Activated CD8-positive, alpha-beta memory T cell treated with anti-CD3 and anti-CD28 coated beads, Interleukin-2, amount 50 U/mL, for 4 hours (primary cell): Measurements from ENCODE around the gene NIPAL1.
A peak's percentile ranks its signal among the peaks of the same experiment; 100 is the strongest.

Source experiments
- DNase-seq: peaks from one replicate; pipeline ENCODE4 v3.0.0-alpha.2; 2020

Gene NIPAL1

GRCh38 chr4:48028696-48029095 lies 12.1 kb downstream of the NIPAL1 start:
- no peak for DNase-seq

- DNase-seq: no peak
Measured at GRCh38 chr4:48030470-48030869, 13.9 kb downstream of the NIPAL1 start.

DNA sequence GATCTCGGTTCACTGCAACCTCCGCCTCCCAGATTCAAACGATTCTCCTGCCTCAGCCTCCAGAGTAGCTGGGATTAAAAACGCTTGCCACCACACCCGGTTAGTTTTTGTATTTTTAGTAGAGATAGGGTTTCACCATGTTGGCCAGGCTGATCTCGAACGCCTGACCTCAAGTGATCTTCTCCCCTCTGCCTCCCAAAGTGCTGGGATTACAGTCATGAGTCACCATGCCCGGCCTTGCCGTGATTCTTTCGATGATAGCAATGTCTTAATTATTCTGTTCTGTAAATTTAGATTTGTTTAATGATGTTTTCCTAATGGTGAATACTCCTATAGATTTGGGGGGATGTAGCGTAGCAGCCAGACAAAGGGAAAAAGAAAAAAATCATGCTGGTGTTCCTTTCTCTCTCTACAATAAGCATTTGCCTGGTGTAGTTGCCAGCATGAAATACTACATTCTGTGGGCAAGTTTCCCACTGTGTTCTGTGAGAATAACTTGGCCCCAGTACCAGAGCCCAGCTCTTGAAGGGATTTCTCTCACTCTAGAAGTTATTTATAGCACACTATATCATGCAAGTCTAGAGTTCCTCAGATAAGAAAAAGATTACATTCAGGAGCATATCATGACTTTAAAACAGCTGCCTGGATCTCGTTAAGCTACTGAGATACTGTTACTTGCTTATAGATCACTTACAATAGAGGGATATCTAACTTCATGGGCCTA lies 15.4 kb downstream of the NIPAL1 start:
- no peak for DNase-seq

DNA sequence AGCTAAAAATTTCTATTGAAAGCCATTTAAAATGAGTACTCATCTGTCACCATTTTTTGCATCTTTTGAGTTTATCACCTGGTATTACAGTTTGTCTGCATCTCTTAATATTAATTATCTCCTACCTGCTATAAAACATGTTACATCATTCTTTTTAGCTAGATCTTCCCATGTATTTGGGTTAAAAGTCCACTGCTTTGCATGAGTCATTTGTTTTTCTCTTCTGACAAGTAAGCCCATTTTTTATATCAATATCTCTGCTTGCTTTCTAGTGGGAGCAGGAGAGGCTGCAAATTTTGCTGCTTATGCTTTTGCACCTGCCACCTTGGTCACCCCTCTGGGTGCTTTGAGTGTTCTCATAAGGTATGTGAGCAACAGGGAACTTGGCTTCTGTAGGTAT lies 16.1 kb downstream of the NIPAL1 start:
- no peak for DNase-seq

GRCh38 chr4:48033412-48033811 lies 16.8 kb downstream of the NIPAL1 start:
- no peak for DNase-seq

- DNase-seq: peak; percentile 71
Measured at GRCh38 chr4:48033825-48034413, 17.3 kb downstream of the NIPAL1 start.

GRCh38 chr4:48035952-48036351 lies 19.4 kb downstream of the NIPAL1 start:
- DNase-seq: no peak

DNA sequence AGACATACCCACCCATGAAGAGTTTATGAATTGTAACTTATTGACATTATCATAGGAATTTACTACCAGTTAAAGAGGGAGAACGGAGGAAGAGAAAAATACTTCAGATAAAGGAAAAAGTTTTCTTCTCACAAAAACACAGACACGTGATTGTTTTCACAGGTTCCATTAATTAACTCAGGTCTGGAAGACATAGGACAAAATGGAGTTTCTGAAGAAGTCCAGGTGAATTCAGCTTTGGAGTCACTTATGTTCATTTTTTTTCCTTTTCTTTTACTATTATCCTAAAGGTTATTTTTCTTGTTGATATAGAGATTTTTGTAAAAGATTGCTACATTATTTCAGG lies 20.5 kb downstream of the NIPAL1 start:
- no peak for DNase-seq

DNA sequence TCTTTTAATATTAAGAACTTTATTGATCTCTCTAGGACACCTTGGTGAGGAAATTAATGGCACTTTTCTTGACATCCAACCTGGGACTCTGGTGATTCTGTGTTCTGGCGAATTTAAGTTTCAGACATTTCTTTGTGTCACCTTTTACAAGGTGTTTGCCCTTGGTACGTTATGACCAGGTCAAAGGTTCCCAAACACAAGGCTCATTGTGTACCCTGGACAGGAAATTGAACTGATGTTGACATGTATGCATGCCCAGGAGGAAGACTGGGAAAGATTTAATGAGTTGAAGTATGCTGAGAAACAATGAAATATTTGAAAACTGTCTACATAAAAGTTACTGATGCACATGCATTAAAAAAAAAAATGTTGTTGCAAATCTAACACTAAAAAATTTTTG lies 22.1 kb downstream of the NIPAL1 start:
- DNase-seq: no peak

GRCh38 chr4:48039561-48039960 lies 23.0 kb downstream of the NIPAL1 start:
- no peak for DNase-seq

- DNase-seq: no peak
Measured at GRCh38 chr4:48041535-48042137, 25.1 kb downstream of the NIPAL1 start.

DNA sequence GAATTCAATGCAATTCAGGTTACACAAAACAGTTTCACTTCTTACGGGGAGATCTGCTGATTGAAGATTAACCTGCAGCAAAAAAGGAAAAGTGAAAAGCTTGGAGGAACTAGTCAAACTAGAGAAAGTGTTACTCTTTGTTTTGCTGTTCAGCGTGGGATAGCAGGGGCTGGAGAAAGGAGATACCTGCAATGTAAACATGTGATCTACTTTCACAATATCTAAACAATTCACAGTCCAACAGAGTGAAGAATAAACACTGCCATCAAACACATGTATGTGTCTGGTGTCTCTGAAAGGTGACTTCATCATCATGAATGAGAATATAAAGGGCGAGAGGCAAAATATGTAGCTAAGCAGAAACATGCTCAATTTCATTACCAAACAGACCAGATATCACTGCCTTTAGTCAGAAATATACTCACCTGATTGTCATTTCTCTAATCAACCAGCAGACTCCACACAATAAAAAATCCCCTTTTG lies 26.4 kb downstream of the NIPAL1 start:
- no peak for DNase-seq

DNA sequence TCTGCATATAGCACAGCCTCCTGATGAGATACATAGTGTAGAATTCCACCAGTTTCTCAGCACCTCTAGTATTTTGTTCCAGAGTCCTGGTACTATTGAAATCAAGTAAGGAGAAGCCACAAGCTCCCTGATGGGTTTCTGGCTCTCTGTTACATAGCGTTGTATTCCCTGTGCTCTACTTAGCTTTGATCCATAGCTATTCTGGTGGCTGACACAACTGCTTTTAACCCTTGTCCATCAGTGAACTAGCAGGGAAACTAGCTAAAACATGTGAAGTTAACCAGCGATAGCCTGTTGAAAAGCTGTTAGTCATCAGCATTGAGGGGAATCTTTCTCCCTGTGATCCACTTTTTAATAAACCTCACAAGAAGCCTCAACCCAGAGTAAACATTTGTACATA lies 26.9 kb downstream of the NIPAL1 start:
- no peak for DNase-seq

GRCh38 chr4:48044298-48044697 lies 27.7 kb downstream of the NIPAL1 start:
- no peak for DNase-seq

DNA sequence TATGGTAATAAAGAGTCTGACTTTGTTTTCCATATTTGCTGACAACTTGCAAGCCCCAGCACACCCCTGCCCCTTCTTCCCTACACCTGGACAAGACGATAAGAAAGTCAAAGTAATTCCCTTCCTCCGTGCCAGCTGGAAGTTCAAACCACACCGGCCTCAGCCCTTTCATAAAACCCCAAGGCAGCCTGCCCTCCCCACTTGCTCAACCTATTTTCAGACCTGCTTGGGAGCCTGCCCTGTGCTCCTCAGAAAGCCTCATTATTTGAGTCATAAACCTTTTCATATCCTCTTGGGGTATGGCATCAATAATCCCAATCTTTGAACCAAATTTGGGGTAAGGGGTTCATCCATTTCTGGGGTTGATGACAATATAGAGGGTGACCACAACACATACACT lies 29.5 kb downstream of the NIPAL1 start:
- no peak for DNase-seq

GRCh38 chr4:48047421-48047844 lies 30.9 kb downstream of the NIPAL1 start:
- DNase-seq: peak; percentile 78

DNA sequence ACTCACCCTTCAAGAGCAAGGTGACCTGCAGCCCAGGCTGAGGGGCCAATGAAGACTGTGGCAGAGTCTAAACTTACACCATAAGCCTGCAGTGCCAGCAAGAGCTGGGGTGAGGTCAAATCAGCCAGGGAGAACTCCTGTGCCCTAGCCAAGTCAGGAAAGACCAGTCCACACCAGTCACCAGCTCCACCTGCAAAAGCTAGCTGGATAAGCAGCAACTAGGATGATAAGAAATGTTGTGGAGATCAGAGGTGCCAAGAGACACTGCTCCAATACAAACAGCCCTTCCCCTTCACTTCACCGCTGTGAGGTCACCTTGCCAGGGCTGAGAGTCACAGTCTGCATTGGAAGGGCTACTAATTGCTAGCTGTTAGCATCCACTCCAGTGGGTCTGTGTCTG lies 31.3 kb downstream of the NIPAL1 start:
- no peak for DNase-seq

DNA sequence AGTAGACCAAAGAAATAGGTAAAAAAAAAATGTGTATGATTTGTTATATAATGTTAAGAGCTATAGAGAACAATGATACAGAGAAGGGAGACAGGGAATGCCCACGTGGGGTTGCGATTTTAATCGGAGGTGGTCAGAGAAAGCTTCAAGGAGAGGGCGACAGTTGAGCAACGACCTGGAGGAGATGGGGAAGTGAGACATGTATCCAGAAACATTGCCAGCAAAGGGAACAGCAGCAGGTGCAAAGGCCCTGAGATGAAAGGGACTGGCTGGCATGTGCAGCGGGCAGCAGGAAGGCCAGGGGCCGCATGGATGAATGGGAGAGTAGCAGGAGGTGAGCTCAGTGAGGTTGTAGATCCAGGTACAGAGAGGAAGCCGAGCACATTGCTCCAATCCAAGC lies 32.9 kb downstream of the NIPAL1 start:
- DNase-seq: no peak

DNA sequence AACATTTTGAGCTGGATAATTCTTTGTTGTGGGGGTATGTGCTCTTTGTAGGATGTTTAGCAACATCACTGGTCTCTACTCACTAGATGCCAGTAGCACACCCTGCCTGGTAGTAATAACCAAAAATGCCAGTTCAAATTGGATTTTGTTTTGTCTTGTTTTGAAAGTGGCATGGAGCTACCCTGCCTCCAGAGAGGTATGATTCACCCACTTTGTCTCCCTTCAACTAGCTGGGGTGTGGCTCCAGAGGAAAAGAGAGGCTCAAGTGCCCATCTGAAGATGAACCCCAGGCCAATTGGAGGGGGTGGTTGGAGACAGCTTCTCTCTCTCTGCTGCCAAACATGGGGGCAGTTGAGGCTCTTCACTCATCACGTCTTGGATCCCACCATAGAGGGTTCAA lies 34.5 kb downstream of the NIPAL1 start:
- DNase-seq: no peak

- no peak for DNase-seq
Measured at GRCh38 chr4:48058617-48059530, 42.3 kb downstream of the NIPAL1 start.

GRCh38 chr4:48064349-48064748 lies 47.8 kb downstream of the NIPAL1 start:
- DNase-seq: no peak

DNA sequence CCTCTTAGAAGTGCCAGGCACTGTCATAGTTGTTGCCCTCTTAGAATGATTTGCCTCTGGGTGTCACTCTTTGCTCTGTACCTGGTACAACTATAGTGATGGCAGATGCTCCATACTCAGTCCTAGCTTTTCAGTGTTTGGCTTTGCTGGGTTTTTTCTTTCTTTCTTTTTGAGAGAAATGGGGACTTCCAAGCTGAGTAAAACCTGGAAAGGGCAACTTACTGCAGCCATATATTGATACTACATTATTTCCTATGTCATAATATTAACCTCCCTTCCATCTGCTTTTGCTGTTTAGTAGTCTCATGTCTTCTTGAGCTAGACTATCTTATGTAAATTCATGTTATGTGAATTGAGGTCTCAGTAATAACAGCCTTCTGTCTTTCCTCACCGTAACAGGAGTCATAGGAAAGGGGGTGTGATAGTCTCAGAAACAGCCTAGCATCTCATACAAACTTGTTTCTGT lies 49.0 kb downstream of the NIPAL1 start:
- DNase-seq: no peak

DNA sequence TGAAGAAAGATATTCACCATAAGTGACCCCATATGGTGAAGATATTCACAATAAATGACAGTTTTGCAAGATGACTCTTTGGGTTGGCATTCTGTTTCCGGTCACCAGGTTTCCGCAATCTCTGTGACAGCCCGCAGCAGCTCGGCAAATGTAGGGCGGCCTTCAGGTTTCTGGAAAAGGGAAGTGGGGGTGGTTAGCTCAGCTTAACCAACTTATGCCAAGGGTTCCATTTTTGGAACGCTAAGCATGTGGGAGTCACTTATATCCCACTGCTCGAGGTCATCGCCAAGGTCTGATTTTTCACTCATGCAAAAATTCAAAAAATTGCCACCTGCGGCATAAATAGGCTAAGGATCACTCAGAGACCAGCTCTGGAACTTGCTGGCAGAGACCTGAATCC lies 51.0 kb downstream of the NIPAL1 start:
- DNase-seq: no peak
